IMR-90 (cell line): Measurements from ENCODE around the gene PYGL. TPM values are rescaled to one million over a fixed set of nuclear protein-coding genes. Genes with fewer than 3 reads are reported as not detected.

ENCODE experiments used
- ATAC-seq: fragments of 200-7000 bp; cut with Tn5 transposase; 2 replicates; pipeline ENCODE4 v1.9.1; 2020; ENCODE audit warnings: low read depth, mild to moderate bottlenecking, moderate library complexity
- BruUV-seq: library from RNA; stranded (reverse); fragments of 400-500 nt; replicated peaks from 2 replicates; lab custom pipeline; 2021; lab: Mats Ljungman, UMichigan
- CTCF ChIA-PET: fragments of 300-600 bp; formaldehyde crosslinking; extraction: SDS; loops from one replicate; lab custom pipeline; 2021; ENCODE audit warnings: antibody characterized with exemption; lab: Yijun Ruan, JAX
- POLR2A ChIA-PET: fragments of 300-600 bp; sonication (Branson Sonifier 250); formaldehyde crosslinking; loops from one replicate; lab custom pipeline; 2022; ENCODE audit warnings: antibody characterized with exemption; ENCODE audit not compliant: unreplicated experiment; lab: Charles Lee
- DNase-seq: peaks from one replicate; pipeline ENCODE4 v3.0.0; 2013
- H2AFZ ChIP-seq: replicated peaks from 2 replicates; pipeline ENCODE3; 2013; ENCODE audit warnings: low read length, mild to moderate bottlenecking; ENCODE audit not compliant: poor library complexity
- H2AK5ac ChIP-seq: 2 replicates; pipeline ENCODE4 v1.6.1; 2013; ENCODE audit warnings: low read depth, low read length, inconsistent platforms
- H2AK9ac ChIP-seq: replicated peaks from 2 replicates; pipeline ENCODE3; 2013; ENCODE audit warnings: mild to moderate bottlenecking, low read depth, low read length, moderate library complexity; ENCODE audit not compliant: poor library complexity
- H2BK120ac ChIP-seq: 2 replicates; pipeline ENCODE4 v1.6.1; 2013; ENCODE audit warnings: low read depth, low read length, inconsistent platforms
- H2BK15ac ChIP-seq: 3 replicates; pipeline ENCODE4 v1.6.1; 2013; ENCODE audit warnings: low read depth, low read length, inconsistent platforms
- H2BK20ac ChIP-seq: 2 replicates; pipeline ENCODE4 v1.6.1; 2013; ENCODE audit warnings: low read depth, mild to moderate bottlenecking, inconsistent platforms, low read length, moderate library complexity
- H2BK5ac ChIP-seq: 2 replicates; pipeline ENCODE4 v1.6.1; 2013; ENCODE audit warnings: mild to moderate bottlenecking, low read depth, low read length, inconsistent platforms; ENCODE audit not compliant: poor library complexity, severe bottlenecking
- H3K14ac ChIP-seq: replicated peaks from 2 replicates; pipeline ENCODE4 v1.6.1; 2013; ENCODE audit warnings: low read depth, low read length, inconsistent platforms
- H3K18ac ChIP-seq: 2 replicates; pipeline ENCODE4 v1.6.1; 2013; ENCODE audit warnings: low read depth, low read length, control low read depth
- H3K23ac ChIP-seq: 2 replicates; pipeline ENCODE4 v1.6.1; 2013; ENCODE audit warnings: low read depth, low read length, inconsistent platforms
- H3K27ac ChIP-seq: 2 replicates; pipeline ENCODE4 v1.5.1; 2013; ENCODE audit warnings: mild to moderate bottlenecking, control low read depth, low read length; ENCODE audit not compliant: insufficient read depth
- H3K27me3 ChIP-seq: 2 replicates; pipeline ENCODE4 v1.6.1; 2013; ENCODE audit warnings: low read length; ENCODE audit not compliant: control insufficient read depth, insufficient read depth
- H3K36me3 ChIP-seq: 2 replicates; pipeline ENCODE4 v1.6.1; 2013; ENCODE audit warnings: low read length, mixed read lengths; ENCODE audit not compliant: control insufficient read depth, insufficient read depth
- H3K4ac ChIP-seq: 2 replicates; pipeline ENCODE4 v1.6.1; 2013; ENCODE audit warnings: low read depth, low read length, inconsistent platforms
- H3K4me1 ChIP-seq: 2 replicates; pipeline ENCODE4 v1.6.1; 2013; ENCODE audit warnings: low read length, mixed read lengths; ENCODE audit not compliant: control insufficient read depth, insufficient read depth
- H3K4me2 ChIP-seq: 2 replicates; pipeline ENCODE4 v1.6.1; 2013; ENCODE audit warnings: low read depth, mild to moderate bottlenecking, control low read depth, low read length, moderate library complexity
- H3K4me3 ChIP-seq: 2 replicates; pipeline ENCODE4 v1.5.1; 2013; ENCODE audit warnings: low read depth, mild to moderate bottlenecking, control low read depth, low read length, moderate library complexity; ENCODE audit not compliant: insufficient read depth
- H3K56ac ChIP-seq: 2 replicates; pipeline ENCODE4 v1.6.1; 2013; ENCODE audit warnings: low read length, inconsistent platforms; ENCODE audit not compliant: insufficient read depth; ENCODE audit errors: extremely low read depth
- H3K79me1 ChIP-seq, 2 experiments: 2 replicates each; pipeline ENCODE4 v1.6.1; 2013; ENCODE audit warnings: low read length in 2 of 2, inconsistent platforms in 1 of 2, low read depth in 1 of 2
- H3K9ac ChIP-seq: 2 replicates; pipeline ENCODE4 v1.6.1; 2013; ENCODE audit warnings: low read depth, low read length, control low read depth
- H3K9me1 ChIP-seq: 2 replicates; pipeline ENCODE4 v1.6.1; 2013; ENCODE audit warnings: low read length, inconsistent platforms; ENCODE audit not compliant: insufficient read depth
- H3K9me3 ChIP-seq: 2 replicates; pipeline ENCODE4 v1.6.1; 2013; ENCODE audit warnings: low read length; ENCODE audit not compliant: control insufficient read depth, insufficient read depth
- H4K20me1 ChIP-seq: 2 replicates; pipeline ENCODE4 v1.6.1; 2013; ENCODE audit warnings: low read length, inconsistent platforms; ENCODE audit not compliant: insufficient read depth
- H4K5ac ChIP-seq: 2 replicates; pipeline ENCODE4 v1.6.1; 2013; ENCODE audit warnings: mild to moderate bottlenecking, low read depth, low read length, control low read depth
- H4K8ac ChIP-seq, 2 experiments: 2 replicates each; pipeline ENCODE4 v1.6.1; 2013; ENCODE audit warnings: low read depth in 2 of 2, low read length in 2 of 2, control low read depth in 1 of 2, inconsistent platforms in 1 of 2
- H4K91ac ChIP-seq: 2 replicates; pipeline ENCODE4 v1.6.1; 2013; ENCODE audit warnings: low read depth, low read length, inconsistent platforms; ENCODE audit not compliant: insufficient read depth
- BHLHE40 ChIP-seq: fragments of 150-350 bp; IDR thresholded peaks from 2 replicates; pipeline ENCODE4 v1.6.1; 2016; ENCODE audit warnings: mild to moderate bottlenecking, low read depth, low read length
- CEBPB ChIP-seq: IDR thresholded peaks from 2 replicates; pipeline ENCODE4 v1.6.1; 2012; ENCODE audit warnings: low read depth, low read length, improper control_type of control experiment
- CTCF ChIP-seq: conservative IDR thresholded peaks from 2 replicates; pipeline ENCODE4 v1.5.1; 2012; ENCODE audit warnings: mild to moderate bottlenecking, low read depth, low read length, improper control_type of control experiment
- FOS ChIP-seq: fragments of 150-350 bp; IDR thresholded peaks from 2 replicates; pipeline ENCODE4 v1.6.1; 2016; ENCODE audit warnings: low read depth, low read length
- MXI1 ChIP-seq: IDR thresholded peaks from 2 replicates; pipeline ENCODE4 v1.6.1; 2012; ENCODE audit warnings: low read depth, mild to moderate bottlenecking, low read length, moderate library complexity, borderline replicate concordance
- NFE2L2 ChIP-seq: fragments of 150-350 bp; IDR thresholded peaks from 2 replicates; pipeline ENCODE4 v1.6.1; 2016; ENCODE audit warnings: low read depth, mild to moderate bottlenecking, low read length
- POLR2A ChIP-seq: IDR thresholded peaks from 2 replicates; pipeline ENCODE4 v1.6.1; 2012; ENCODE audit warnings: mild to moderate bottlenecking, low read depth, low read length
- RAD21 ChIP-seq: IDR thresholded peaks from 2 replicates; pipeline ENCODE4 v1.6.1; 2012; ENCODE audit warnings: low read length, improper control_type of control experiment
- RCOR1 ChIP-seq: IDR thresholded peaks from 2 replicates; pipeline ENCODE4 v1.6.1; 2012; ENCODE audit warnings: mild to moderate bottlenecking, low read length, improper control_type of control experiment; ENCODE audit not compliant: insufficient replicate concordance
- RFX5 ChIP-seq: IDR thresholded peaks from 2 replicates; pipeline ENCODE4 v1.8.0; 2012; ENCODE audit warnings: low read depth, mild to moderate bottlenecking, low read length, moderate library complexity
- SMC3 ChIP-seq: fragments of 150-350 bp; IDR thresholded peaks from 2 replicates; pipeline ENCODE4 v1.6.1; 2016; ENCODE audit warnings: low read depth, mild to moderate bottlenecking, antibody characterized with exemption, low read length, moderate library complexity
- USF2 ChIP-seq: fragments of 150-350 bp; IDR thresholded peaks from 2 replicates; pipeline ENCODE4 v1.6.1; 2017; ENCODE audit warnings: mild to moderate bottlenecking, antibody characterized with exemption, low read length, low read depth
- WGBS, 2 experiments: methylation state at CpG; one replicate each; pipeline versions ENCODE4 v1.1.5 to v1.1.7; 2013; ENCODE audit warnings: missing lambda C conversion rate in 2 of 2; ENCODE audit not compliant: insufficient read length in 1 of 2; ENCODE audit errors: extremely low coverage in 2 of 2; 5-methylcytosine and 5-hydroxymethylcytosine counted together
- dilution Hi-C: fragments of 300-500 bp; cut with HindIII; formaldehyde crosslinking; loops from one replicate; pipeline ENCODE4 v1.14.3; 2018; ENCODE audit warnings: low sequenced_read_pairs; ENCODE audit not compliant: unreplicated experiment
- in situ Hi-C: fragments of 300-500 bp; cut with MboI; formaldehyde crosslinking; loops from 3 replicates; pipeline ENCODE4 v1.14.3; 2019; ENCODE audit warnings: low sequenced_read_pairs, inconsistent platforms, mixed read lengths
- intact Hi-C: fragments of 100-400 bp; cut with micrococcal nuclease; formaldehyde crosslinking; loops from 2 replicates; pipeline ENCODE4 v1.10.0; 2022
- polyA plus RNA-seq, 3 experiments: library from polyadenylated mRNA; depleted of rRNA; stranded (reverse); fragments of >200 nt; gene quantifications; 2 replicates each; pipeline ENCODE4 v1.2.3, GENCODE V29; 2012; ENCODE audit warnings: low replicate concordance in 1 of 3
- total RNA-seq: library from RNA; depleted of rRNA; stranded (reverse); fragments of >200 nt; gene quantifications from 2 replicates; pipeline ENCODE4 v1.2.3, GENCODE V29; 2012
- TF ChIP-seq, protein P1 (sequence below): fragments of 150-350 bp; IDR thresholded peaks from 2 replicates; pipeline ENCODE4 v1.6.1; 2016; ENCODE audit warnings: low read depth, mild to moderate bottlenecking, low read length, moderate library complexity, borderline replicate concordance

PYGL gene
- total and polyA plus RNA-seq, 2 of the 4 experiments (the other 2 are of a cell fraction) = 52.3 to 70.4 TPM

DNA sequence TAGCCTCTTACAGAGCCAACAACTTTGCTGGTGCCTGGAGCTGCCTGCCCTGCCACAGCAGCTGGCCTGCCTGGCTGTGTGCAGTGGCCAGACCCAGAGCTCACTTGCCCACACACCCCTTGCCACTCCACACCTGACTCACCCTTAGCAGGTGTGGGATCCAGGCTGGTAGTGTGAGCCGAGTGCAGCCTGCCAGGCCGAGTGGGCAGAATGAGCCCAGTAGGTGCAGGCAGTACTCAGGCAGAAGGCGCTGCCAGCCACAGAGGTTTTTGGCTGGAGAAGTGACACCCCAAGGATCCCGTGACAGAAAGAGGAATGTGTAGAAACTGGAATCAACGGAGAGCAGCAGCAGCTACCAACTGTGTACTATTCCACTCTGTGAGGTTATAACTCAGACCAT, 29.8 kb upstream of the PYGL start:
- H2BK20ac ChIP-seq = no peak overlapping the region
- intact Hi-C loops (no loop called here), in situ Hi-C loops (no loop called here), dilution Hi-C loops (no loop called here)
- H3K18ac ChIP-seq = no peak overlapping the region
- no peak overlapping the region for H3K4me2 ChIP-seq
- no peak overlapping the region for H3K14ac ChIP-seq
- no peak overlapping the region for H2AFZ ChIP-seq
- no peak overlapping the region for H3K4me3 ChIP-seq
- DNase-seq (no peak), ATAC-seq (no peak)
- no peak overlapping the region for H3K27ac ChIP-seq
- no peak overlapping the region for H3K9ac ChIP-seq
- no peaks in the 10 kb centered on the region for H3K36me3 ChIP-seq
- no peaks in the 10 kb centered on the region for H3K4me1 ChIP-seq
- H3K23ac ChIP-seq = no peak overlapping the region
- no peaks in the 10 kb centered on the region for H3K9me1 ChIP-seq
- H2BK15ac ChIP-seq = no peak overlapping the region
- no peaks in the 10 kb centered on the region for H3K79me1 ChIP-seq
- no peak overlapping the region for H4K5ac ChIP-seq
- no peak overlapping the region for H4K8ac ChIP-seq
- H2AK5ac ChIP-seq = no peak overlapping the region
- no peak for TF ChIP-seq SMC3
- TF ChIP-seq BHLHE40 = no peak
- TF ChIP-seq NFE2L2 = no peak
- TF ChIP-seq RCOR1 = no peak
- no peak for TF ChIP-seq FOS
- TF ChIP-seq POLR2A = no peak
- no peak for TF ChIP-seq CEBPB
- TF ChIP-seq MXI1 = no peak
- no peak for TF ChIP-seq CTCF
- no peak for TF ChIP-seq RAD21
- TF ChIP-seq USF2 = no peak
- TF ChIP-seq RFX5 = no peak
- TF ChIP-seq, protein P1, sequence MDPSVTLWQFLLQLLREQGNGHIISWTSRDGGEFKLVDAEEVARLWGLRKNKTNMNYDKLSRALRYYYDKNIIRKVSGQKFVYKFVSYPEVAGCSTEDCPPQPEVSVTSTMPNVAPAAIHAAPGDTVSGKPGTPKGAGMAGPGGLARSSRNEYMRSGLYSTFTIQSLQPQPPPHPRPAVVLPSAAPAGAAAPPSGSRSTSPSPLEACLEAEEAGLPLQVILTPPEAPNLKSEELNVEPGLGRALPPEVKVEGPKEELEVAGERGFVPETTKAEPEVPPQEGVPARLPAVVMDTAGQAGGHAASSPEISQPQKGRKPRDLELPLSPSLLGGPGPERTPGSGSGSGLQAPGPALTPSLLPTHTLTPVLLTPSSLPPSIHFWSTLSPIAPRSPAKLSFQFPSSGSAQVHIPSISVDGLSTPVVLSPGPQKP = no peak
- H3K27me3 ChIP-seq = peaks cover 38% of the 10 kb centered on the region
- no peak overlapping the region for H3K4ac ChIP-seq
- H2BK5ac ChIP-seq = no peak overlapping the region
- ChIA-PET POLR2A (no interaction called here), CTCF (no interaction called here)
- H3K56ac ChIP-seq = no peak overlapping the region
- H2BK120ac ChIP-seq = no peak overlapping the region
- H2AK9ac ChIP-seq = no peak overlapping the region
- no TSS peak for BruUV-seq
- 93% methylated on average over 3 of the region's 5 CpGs; no CpG with 5 or more reads in 1 of the 2 experiments for WGBS, 2 experiments
- H4K20me1 ChIP-seq = no peaks in the 10 kb centered on the region
- H3K9me3 ChIP-seq = no peaks in the 10 kb centered on the region
- no peak overlapping the region for H4K91ac ChIP-seq
